ENCODE measurements around the gene MT1E. TPM values are rescaled to one million over a fixed set of nuclear protein-coding genes. Genes with fewer than 3 reads are reported as not detected.
"Not testable (repeated sequence)": the region's sequence is repeated elsewhere in the genome, so short reads cannot be mapped to it uniquely, and the experiment has no call there.

Gene MT1E
- total and polyA plus RNA-seq, 2 donors from 2014 or later, result 191 to 258 TPM

GRCh38 chr16:56670620-56670934 lies 45.0 kb downstream of the MT1E start:
- DNase-seq (no peak), FAIRE-seq (no peak)
- H3K27ac ChIP-seq (ENCODE audit: low read depth in 2 of 2, low read length in 2 of 2), result peak overlapping the region in 1 of 2 donors; percentile 28
- H3K36me3 ChIP-seq (ENCODE audit: control insufficient read depth in 2 of 3, insufficient read depth in 3 of 3, low read length in 3 of 3), result no peaks in the 10 kb centered on the region
- H3K9me3 ChIP-seq (ENCODE audit: control insufficient read depth in 2 of 3, insufficient read depth in 1 of 3, low read length in 3 of 3), result no peaks in the 10 kb centered on the region
- H3K27me3 ChIP-seq (ENCODE audit: control insufficient read depth, insufficient read depth, low read length), result peaks cover 64% of the 10 kb centered on the region
- TF ChIP-seq CTCF (IDR thresholded peaks at IDR 0.05; ENCODE audit: borderline replicate concordance, extremely low read depth, insufficient read depth), result no peak
- peak overlapping the region in 2 of 3 donors; percentile 65 to 76 for H3K4me3 ChIP-seq (ENCODE audit: low read length in 3 of 3)
- intact Hi-C loops (cut with DNase I), result no loop called here
- no peak overlapping the region for H3K9ac ChIP-seq (ENCODE audit: low read length in 3 of 3)
- peaks cover 0 to 8% (median 0%) of the 10 kb centered on the region in 3 donors for H3K4me1 ChIP-seq (ENCODE audit: control insufficient read depth in 2 of 3, insufficient read depth in 2 of 3, low read depth in 1 of 3, low read length in 3 of 3)

GRCh38 chr16:56671691-56672090 lies 46.1 kb downstream of the MT1E start:
- FAIRE-seq, result not testable (repeated sequence)
- peaks cover 62% of the 10 kb centered on the region for H3K27me3 ChIP-seq (ENCODE audit: control insufficient read depth, insufficient read depth, low read length)

GRCh38 chr16:56672171-56672570 lies 46.6 kb downstream of the MT1E start:
- H3K9me3 ChIP-seq (ENCODE audit: control insufficient read depth in 2 of 3, insufficient read depth in 1 of 3, low read length in 3 of 3); H3K4me1 ChIP-seq (ENCODE audit: control insufficient read depth in 2 of 3, insufficient read depth in 2 of 3, low read depth in 1 of 3, low read length in 3 of 3); FAIRE-seq; DNase-seq; H3K4me3 ChIP-seq (ENCODE audit: low read length in 3 of 3); H3K27ac ChIP-seq (ENCODE audit: low read depth in 2 of 2, low read length in 2 of 2); H3K9ac ChIP-seq (ENCODE audit: low read length in 3 of 3); intact Hi-C loops (cut with DNase I); H3K36me3 ChIP-seq (ENCODE audit: control insufficient read depth in 2 of 3, insufficient read depth in 3 of 3, low read length in 3 of 3): not testable (repeated sequence)
- H3K27me3 ChIP-seq (ENCODE audit: control insufficient read depth, insufficient read depth, low read length), result peaks cover 57% of the 10 kb centered on the region

More at GRCh38 chr16:56671691-56672090, 46.1 kb downstream of the MT1E start:
- H3K9me3 ChIP-seq (ENCODE audit: control insufficient read depth in 2 of 3, insufficient read depth in 1 of 3, low read length in 3 of 3); DNase-seq; H3K4me3 ChIP-seq (ENCODE audit: low read length in 3 of 3); intact Hi-C loops (cut with DNase I); H3K9ac ChIP-seq (ENCODE audit: low read length in 3 of 3); H3K36me3 ChIP-seq (ENCODE audit: control insufficient read depth in 2 of 3, insufficient read depth in 3 of 3, low read length in 3 of 3); H3K27ac ChIP-seq (ENCODE audit: low read depth in 2 of 2, low read length in 2 of 2); H3K4me1 ChIP-seq (ENCODE audit: control insufficient read depth in 2 of 3, insufficient read depth in 2 of 3, low read depth in 1 of 3, low read length in 3 of 3): not testable (repeated sequence)

GRCh38 chr16:56672761-56673536 lies 47.4 kb downstream of the MT1E start:
- Histone ChIP-seq H3K9me3 (ENCODE audit: control insufficient read depth in 2 of 3, insufficient read depth in 1 of 3, low read length in 3 of 3) (no peaks in the 10 kb centered on the region), H3K27me3 (ENCODE audit: control insufficient read depth, insufficient read depth, low read length) (peaks cover 50% of the 10 kb centered on the region), H3K4me1 (ENCODE audit: control insufficient read depth in 2 of 3, insufficient read depth in 2 of 3, low read depth in 1 of 3, low read length in 3 of 3) (peaks cover 0 to 8% (median 0%) of the 10 kb centered on the region in 3 donors), H3K36me3 (ENCODE audit: control insufficient read depth in 2 of 3, insufficient read depth in 3 of 3, low read length in 3 of 3) (no peaks in the 10 kb centered on the region), H3K4me3 (ENCODE audit: low read length in 3 of 3) (no peak overlapping the region), H3K9ac (ENCODE audit: low read length in 3 of 3) (no peak overlapping the region), H3K27ac (ENCODE audit: low read depth in 2 of 2, low read length in 2 of 2) (no peak overlapping the region)
- TF ChIP-seq CTCF (IDR thresholded peaks at IDR 0.05; ENCODE audit: borderline replicate concordance, extremely low read depth, insufficient read depth), result no peak
- intact Hi-C loops (cut with DNase I), result no loop called here
- DNase-seq (no peak), FAIRE-seq (no peak)

Measured in kidney (tissue), 14 donors.